Measurements from ENCODE around the gene TCEANC2.

TCEANC2 gene

GRCh38 chr1:54136269-54136896 lies 83.0 kb downstream of the TCEANC2 start:
- DNase-seq (ENCODE audit: low spot score) = no peak

- no peak for DNase-seq (ENCODE audit: low spot score)
These were observed 83.6 kb downstream of the TCEANC2 start for GRCh38 chr1:54136963-54137533.

- no peak for DNase-seq (ENCODE audit: low spot score)
These were observed 84.2 kb downstream of the TCEANC2 start for GRCh38 chr1:54137534-54138061.

- no peak for DNase-seq (ENCODE audit: low spot score)
These were observed 85.6 kb downstream of the TCEANC2 start for GRCh38 chr1:54138994-54139393.

- no peak for DNase-seq (ENCODE audit: low spot score)
These were observed 86.3 kb downstream of the TCEANC2 start for GRCh38 chr1:54139711-54140110.

- no peak for DNase-seq (ENCODE audit: low spot score)
These were observed 88.9 kb downstream of the TCEANC2 start for GRCh38 chr1:54142146-54142900.

GRCh38 chr1:54144366-54144765 lies 91.0 kb downstream of the TCEANC2 start:
- DNase-seq (ENCODE audit: low spot score) = no peak

GRCh38 chr1:54149734-54150133 lies 96.3 kb downstream of the TCEANC2 start:
- DNase-seq (ENCODE audit: low spot score) = no peak

- DNase-seq (ENCODE audit: low spot score) = no peak
These were observed 97.6 kb downstream of the TCEANC2 start for GRCh38 chr1:54151013-54151412.

- no peak for DNase-seq (ENCODE audit: low spot score)
These were observed 99.3 kb downstream of the TCEANC2 start, which contains the start of gene CDCP2 for GRCh38 chr1:54152696-54153095. Gene CDCP2 (minus strand): TSS chr1:54153000. CDS start chr1:54152922, 78 bp downstream.

- no peak for DNase-seq (ENCODE audit: low spot score)
These were observed 100.4 kb downstream of the TCEANC2 start for GRCh38 chr1:54153535-54154439.
